Endothelial cell of umbilical vein (primary cell): ENCODE measurements around the gene RIF1.

Experiments
- CTCF ChIP-seq, 2 donors: IDR thresholded peaks; 1 replicate in 1 of 2; 2 replicates in 1 of 2; pipeline ENCODE4 v1.5.1; 2011; ENCODE audit warnings: low read length in 2 of 2, mild to moderate bottlenecking in 2 of 2, moderate library complexity in 2 of 2, control low read depth in 1 of 2, inconsistent platforms in 1 of 2, low read depth in 1 of 2; ENCODE audit not compliant: insufficient read depth in 1 of 2; ENCODE audit errors: extremely low read depth in 1 of 2
- MAX ChIP-seq: IDR thresholded peaks from 2 replicates; pipeline ENCODE4 v1.6.1; 2011; ENCODE audit not compliant: insufficient read depth, insufficient read length
- POLR2A ChIP-seq: IDR thresholded peaks from 2 replicates; pipeline ENCODE4 v1.6.1; 2012; ENCODE audit warnings: low read depth, mild to moderate bottlenecking, control low read depth, low read length

- TF ChIP-seq CTCF (IDR thresholded peaks at IDR 0.05; ENCODE audit: extremely low read depth in 1 of 2, insufficient read depth in 1 of 2, low read depth in 1 of 2, low read length in 2 of 2) (no peak), POLR2A (no peak), MAX (no peak)
Observed at GRCh38 chr2:151423760-151424159, 14.1 kb downstream of the RIF1 start.
